HepG2 (cell line): ENCODE data around the gene SLC6A9. TPM values are rescaled to one million over a fixed set of nuclear protein-coding genes. Genes with fewer than 3 reads are reported as not detected.

Experiments used
- CEBPG ChIP-seq: IDR thresholded peaks from 2 replicates; pipeline ENCODE4 v1.6.1; 2016
- EHMT2 ChIP-seq: fragments of 200-600 bp; sonication (generic); IDR thresholded peaks from 2 replicates; pipeline ENCODE4 v1.7.0; 2017; ENCODE audit warnings: antibody characterized with exemption, low read depth, low read length, borderline replicate concordance
- ELF3 ChIP-seq: IDR thresholded peaks from 2 replicates; pipeline ENCODE4 v1.6.1; 2016; ENCODE audit warnings: missing genetic modification reagents, missing compliant biosample characterization
- GABPA ChIP-seq, 2 experiments: IDR thresholded peaks; 2 replicates each; pipeline ENCODE4 v1.6.1; 2011 to 2016; ENCODE audit warnings: low read depth in 2 of 2, low read length in 1 of 2, missing biosample characterization in 1 of 2, missing genetic modification characterization in 1 of 2
- GPN1 ChIP-seq: sonication (generic); formaldehyde crosslinking; IDR thresholded peaks from 2 replicates; pipeline ENCODE4 v1.5.1; 2020; ENCODE audit warnings: missing genetic modification reagents, borderline replicate concordance
- KLF11 ChIP-seq: IDR thresholded peaks from 2 replicates; pipeline ENCODE4 v1.6.1; 2016; ENCODE audit warnings: missing compliant biosample characterization
- MIER2 ChIP-seq: IDR thresholded peaks from 2 replicates; pipeline ENCODE4 v1.6.1; 2016; ENCODE audit warnings: missing biosample characterization, missing genetic modification reagents
- NKX3-1 ChIP-seq: sonication (generic); formaldehyde crosslinking; IDR thresholded peaks from 2 replicates; pipeline ENCODE4 v1.5.0; 2020; ENCODE audit warnings: missing genetic modification reagents
- NR0B2 ChIP-seq: sonication (generic); formaldehyde crosslinking; IDR thresholded peaks from 2 replicates; pipeline ENCODE4 v1.4.0; 2020; ENCODE audit warnings: mild to moderate bottlenecking, missing genetic modification reagents
- NR2F6 ChIP-seq, 2 experiments: IDR thresholded peaks; 2 replicates each; pipeline ENCODE4 v1.6.1; 2016; ENCODE audit warnings: antibody characterized with exemption in 1 of 2, mild to moderate bottlenecking in 1 of 2
- RCOR2 ChIP-seq: IDR thresholded peaks from 2 replicates; pipeline ENCODE4 v1.6.1; 2016; ENCODE audit warnings: missing biosample characterization, missing genetic modification reagents
- RFX5 ChIP-seq: IDR thresholded peaks from 2 replicates; pipeline ENCODE4 v1.6.1; 2011; ENCODE audit warnings: low read depth, low read length, improper control_type of control experiment
- SAP130 ChIP-seq: IDR thresholded peaks from 2 replicates; pipeline ENCODE4 v1.6.1; 2016; ENCODE audit warnings: low read depth
- THAP11 ChIP-seq: IDR thresholded peaks from 2 replicates; pipeline ENCODE4 v1.6.1; 2016; ENCODE audit warnings: missing biosample characterization, missing genetic modification reagents
- TSC22D2 ChIP-seq: sonication (generic); formaldehyde crosslinking; IDR thresholded peaks from 2 replicates; pipeline ENCODE4 v1.5.1; 2020; ENCODE audit warnings: missing genetic modification reagents, mild to moderate bottlenecking, borderline replicate concordance
- ZFP1 ChIP-seq: IDR thresholded peaks from 2 replicates; pipeline ENCODE4 v1.6.1; 2016
- ZNF143 ChIP-seq: sonication (generic); formaldehyde crosslinking; IDR thresholded peaks from 2 replicates; pipeline ENCODE4 v1.4.0; 2020; ENCODE audit warnings: missing genetic modification reagents
- ZNF17 ChIP-seq: sonication (generic); formaldehyde crosslinking; IDR thresholded peaks from 2 replicates; pipeline ENCODE4 v1.5.0; 2020; ENCODE audit warnings: mild to moderate bottlenecking, missing genetic modification reagents
- ZNF335 ChIP-seq: sonication (generic); formaldehyde crosslinking; IDR thresholded peaks from 2 replicates; pipeline ENCODE4 v1.4.0; 2020; ENCODE audit warnings: missing genetic modification reagents
- ZNF441 ChIP-seq: sonication (generic); formaldehyde crosslinking; IDR thresholded peaks from 2 replicates; pipeline ENCODE4 v1.7.0; 2021; ENCODE audit warnings: missing genetic modification reagents, borderline replicate concordance
- ZNF557 ChIP-seq: sonication (generic); formaldehyde crosslinking; IDR thresholded peaks from 2 replicates; pipeline ENCODE4 v1.4.0; 2020; ENCODE audit warnings: missing genetic modification reagents
- ZNF713 ChIP-seq: sonication (generic); formaldehyde crosslinking; IDR thresholded peaks from 2 replicates; pipeline ENCODE4 v1.4.0; 2020; ENCODE audit warnings: mild to moderate bottlenecking, missing genetic modification reagents
- polyA plus RNA-seq, 8 experiments: library from polyadenylated mRNA; depleted of rRNA in 3 of 8; stranded (reverse) in 7 of 8; unstranded in 1 of 8; fragments of >200 nt; fragmentation: Illumina TruSeq in 4 of 8; extraction: Trizol in 4 of 8; gene quantifications; 2 replicates each; pipeline versions ENCODE4 v1.2.1 to v1.2.3, GENCODE V29; 2011 to 2016; ENCODE audit warnings: low read depth in 4 of 8, missing spikeins in 1 of 8, mixed read lengths in 1 of 8; ENCODE audit not compliant: insufficient read depth in 1 of 8
- total RNA-seq, 5 experiments: library from RNA; depleted of rRNA; stranded (reverse); fragments of >200 nt; fragmentation: Illumina TruSeq; extraction: Trizol; gene quantifications; 2 replicates each; pipeline ENCODE4 v1.2.3, GENCODE V29; 2016; ENCODE audit warnings: low read depth in 1 of 5
- TF ChIP-seq, protein P1 (sequence below), 2 experiments: IDR thresholded peaks; 2 replicates each; pipeline ENCODE4 v1.6.1; 2011 to 2012; ENCODE audit warnings: low read length in 2 of 2, borderline replicate concordance in 1 of 2, low read depth in 1 of 2, mild to moderate bottlenecking in 1 of 2, moderate library complexity in 1 of 2
- TF ChIP-seq, protein P2 (sequence below): sonication (generic); formaldehyde crosslinking; IDR thresholded peaks from 2 replicates; pipeline ENCODE4 v1.8.1; 2023; ENCODE audit warnings: missing genetic modification reagents, inconsistent platforms, borderline replicate concordance

Gene SLC6A9
- total and polyA plus RNA-seq, 2 of the 13 experiments (the other 11 are each of a cell fraction or from before 2014, with no cell fraction given): 8.5 to 9.9 TPM

GRCh38 chr1:43968348-43968948 lies 62.8 kb downstream of the SLC6A9 start (continued):
- TF ChIP-seq GABPA (IDR thresholded peaks at IDR 0.05; ENCODE audit: low read depth, low read length): no peak
- 0 out of 2 replicates have a peak, but pooled peaks have one; percentile 27 for TF ChIP-seq GABPA (CRISPR knock-in tag; IDR thresholded peaks at IDR 0.05; ENCODE audit: low read depth)
- TF ChIP-seq RFX5: no peak
- no peak for TF ChIP-seq RCOR2
- 0 out of 2 replicates have a peak, but pooled peaks have one; percentile 51 for TF ChIP-seq TSC22D2 (CRISPR knock-in tag)
- 0 out of 2 replicates have a peak, but pooled peaks have one; percentile 42 for TF ChIP-seq ZNF557
- no peak for TF ChIP-seq GPN1 (CRISPR knock-in tag)
- TF ChIP-seq ZNF335 (CRISPR knock-in tag): no peak
- no peak for TF ChIP-seq ZNF17
- peak; percentile 40; the same call in 1 of the 2 replicates for TF ChIP-seq KLF11
- TF ChIP-seq ZNF143: peak; percentile 28; the same call in 1 of the 2 replicates
- no peak for TF ChIP-seq CEBPG
- no peak for TF ChIP-seq NR2F6 (IDR thresholded peaks at IDR 0.05)
- peak; percentile 34; the same call in 1 of the 2 replicates for TF ChIP-seq NR2F6 (CRISPR knock-in tag; IDR thresholded peaks at IDR 0.05)
- peak; percentile 93 for TF ChIP-seq EHMT2
- TF ChIP-seq THAP11 (CRISPR knock-in tag): peak; percentile 72
- TF ChIP-seq SAP130 (CRISPR knock-in tag): peak; percentile 68
- TF ChIP-seq ZNF713 (CRISPR knock-in tag): no peak
- no peak for TF ChIP-seq ZFP1 (CRISPR knock-in tag)
- TF ChIP-seq, protein P1, sequence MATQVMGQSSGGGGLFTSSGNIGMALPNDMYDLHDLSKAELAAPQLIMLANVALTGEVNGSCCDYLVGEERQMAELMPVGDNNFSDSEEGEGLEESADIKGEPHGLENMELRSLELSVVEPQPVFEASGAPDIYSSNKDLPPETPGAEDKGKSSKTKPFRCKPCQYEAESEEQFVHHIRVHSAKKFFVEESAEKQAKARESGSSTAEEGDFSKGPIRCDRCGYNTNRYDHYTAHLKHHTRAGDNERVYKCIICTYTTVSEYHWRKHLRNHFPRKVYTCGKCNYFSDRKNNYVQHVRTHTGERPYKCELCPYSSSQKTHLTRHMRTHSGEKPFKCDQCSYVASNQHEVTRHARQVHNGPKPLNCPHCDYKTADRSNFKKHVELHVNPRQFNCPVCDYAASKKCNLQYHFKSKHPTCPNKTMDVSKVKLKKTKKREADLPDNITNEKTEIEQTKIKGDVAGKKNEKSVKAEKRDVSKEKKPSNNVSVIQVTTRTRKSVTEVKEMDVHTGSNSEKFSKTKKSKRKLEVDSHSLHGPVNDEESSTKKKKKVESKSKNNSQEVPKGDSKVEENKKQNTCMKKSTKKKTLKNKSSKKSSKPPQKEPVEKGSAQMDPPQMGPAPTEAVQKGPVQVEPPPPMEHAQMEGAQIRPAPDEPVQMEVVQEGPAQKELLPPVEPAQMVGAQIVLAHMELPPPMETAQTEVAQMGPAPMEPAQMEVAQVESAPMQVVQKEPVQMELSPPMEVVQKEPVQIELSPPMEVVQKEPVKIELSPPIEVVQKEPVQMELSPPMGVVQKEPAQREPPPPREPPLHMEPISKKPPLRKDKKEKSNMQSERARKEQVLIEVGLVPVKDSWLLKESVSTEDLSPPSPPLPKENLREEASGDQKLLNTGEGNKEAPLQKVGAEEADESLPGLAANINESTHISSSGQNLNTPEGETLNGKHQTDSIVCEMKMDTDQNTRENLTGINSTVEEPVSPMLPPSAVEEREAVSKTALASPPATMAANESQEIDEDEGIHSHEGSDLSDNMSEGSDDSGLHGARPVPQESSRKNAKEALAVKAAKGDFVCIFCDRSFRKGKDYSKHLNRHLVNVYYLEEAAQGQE (IDR thresholded peaks at IDR 0.05; ENCODE audit: borderline replicate concordance in 1 of 2, low read depth in 1 of 2, low read length in 2 of 2): peak in 1 of 2 experiments; percentile 96; a peak in 2 of 4 replicates
- TF ChIP-seq, protein P2, sequence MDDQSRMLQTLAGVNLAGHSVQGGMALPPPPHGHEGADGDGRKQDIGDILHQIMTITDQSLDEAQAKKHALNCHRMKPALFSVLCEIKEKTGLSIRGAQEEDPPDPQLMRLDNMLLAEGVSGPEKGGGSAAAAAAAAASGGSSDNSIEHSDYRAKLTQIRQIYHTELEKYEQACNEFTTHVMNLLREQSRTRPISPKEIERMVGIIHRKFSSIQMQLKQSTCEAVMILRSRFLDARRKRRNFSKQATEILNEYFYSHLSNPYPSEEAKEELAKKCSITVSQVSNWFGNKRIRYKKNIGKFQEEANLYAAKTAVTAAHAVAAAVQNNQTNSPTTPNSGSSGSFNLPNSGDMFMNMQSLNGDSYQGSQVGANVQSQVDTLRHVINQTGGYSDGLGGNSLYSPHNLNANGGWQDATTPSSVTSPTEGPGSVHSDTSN (CRISPR knock-in tag): 0 out of 2 replicates have a peak, but pooled peaks have one; percentile 60
- TF ChIP-seq ZNF441 (CRISPR knock-in tag): peak; percentile 35; the same call in 1 of the 2 replicates
- TF ChIP-seq ELF3 (CRISPR knock-in tag): peak; percentile 34; the same call in 1 of the 2 replicates
- no peak for TF ChIP-seq NR0B2
- TF ChIP-seq MIER2 (CRISPR knock-in tag): peak; percentile 97
- 0 out of 2 replicates have a peak, but pooled peaks have one; percentile 41 for TF ChIP-seq NKX3-1 (CRISPR knock-in tag)
